Coronary artery (tissue), 2 donors: Measurements from ENCODE around the gene NCKAP5.

Source experiments
- DNase-seq: peaks from one replicate; pipeline ENCODE4 v3.0.0-alpha.2; 2017; ENCODE audit warnings: low spot score
- H3K27ac ChIP-seq, 2 donors: fragments of 200-600 bp; sonication (generic); one replicate each; pipeline ENCODE4 v1.5.1; 2016 to 2019
- H3K4me3 ChIP-seq: fragments of 200-600 bp; sonication (generic); 2 replicates; pipeline ENCODE4 v1.5.1; 2016; ENCODE audit warnings: mild to moderate bottlenecking, moderate library complexity
- CTCF ChIP-seq: fragments of 200-600 bp; sonication (generic); IDR thresholded peaks from one replicate; pipeline ENCODE4 v1.5.1; 2019; ENCODE audit warnings: antibody characterized with exemption

NCKAP5 gene

GRCh38 chr2:133568598-133568997 is 335 bp upstream of the NCKAP5 start:
- no peak for TF ChIP-seq CTCF
- peak overlapping the region; percentile 51 for H3K4me3 ChIP-seq
- DNase-seq = no peak
- no peak overlapping the region for H3K27ac ChIP-seq

GRCh38 chr2:133562558-133562957 is 5.7 kb downstream of the NCKAP5 start:
- Histone ChIP-seq H3K27ac (no peak overlapping the region), H3K4me3 (no peak overlapping the region)
- no peak for DNase-seq
- TF ChIP-seq CTCF = no peak

GRCh38 chr2:133561045-133561852 is 7.0 kb downstream of the NCKAP5 start:
- H3K27ac ChIP-seq = no peak overlapping the region
- peak; percentile 22 for TF ChIP-seq CTCF
- no peak overlapping the region for H3K4me3 ChIP-seq
- no peak for DNase-seq

GRCh38 chr2:133557614-133558013 is 10.6 kb downstream of the NCKAP5 start:
- DNase-seq = no peak
- no peak for TF ChIP-seq CTCF
- H3K4me3 ChIP-seq = no peak overlapping the region
- no peak overlapping the region for H3K27ac ChIP-seq

GRCh38 chr2:133553838-133554408 is 14.3 kb downstream of the NCKAP5 start:
- no peak overlapping the region for H3K27ac ChIP-seq
- no peak overlapping the region for H3K4me3 ChIP-seq
- DNase-seq = no peak
- no peak for TF ChIP-seq CTCF

GRCh38 chr2:133553251-133553650 is 15.0 kb downstream of the NCKAP5 start:
- TF ChIP-seq CTCF = no peak
- H3K4me3 ChIP-seq = no peak overlapping the region
- no peak for DNase-seq
- no peak overlapping the region for H3K27ac ChIP-seq

GRCh38 chr2:133552821-133553220 is 15.4 kb downstream of the NCKAP5 start:
- no peak overlapping the region for H3K4me3 ChIP-seq
- no peak for TF ChIP-seq CTCF
- H3K27ac ChIP-seq = no peak overlapping the region
- DNase-seq = no peak
